ENCODE measurements around the gene TBCD.

Gene TBCD

DNA sequence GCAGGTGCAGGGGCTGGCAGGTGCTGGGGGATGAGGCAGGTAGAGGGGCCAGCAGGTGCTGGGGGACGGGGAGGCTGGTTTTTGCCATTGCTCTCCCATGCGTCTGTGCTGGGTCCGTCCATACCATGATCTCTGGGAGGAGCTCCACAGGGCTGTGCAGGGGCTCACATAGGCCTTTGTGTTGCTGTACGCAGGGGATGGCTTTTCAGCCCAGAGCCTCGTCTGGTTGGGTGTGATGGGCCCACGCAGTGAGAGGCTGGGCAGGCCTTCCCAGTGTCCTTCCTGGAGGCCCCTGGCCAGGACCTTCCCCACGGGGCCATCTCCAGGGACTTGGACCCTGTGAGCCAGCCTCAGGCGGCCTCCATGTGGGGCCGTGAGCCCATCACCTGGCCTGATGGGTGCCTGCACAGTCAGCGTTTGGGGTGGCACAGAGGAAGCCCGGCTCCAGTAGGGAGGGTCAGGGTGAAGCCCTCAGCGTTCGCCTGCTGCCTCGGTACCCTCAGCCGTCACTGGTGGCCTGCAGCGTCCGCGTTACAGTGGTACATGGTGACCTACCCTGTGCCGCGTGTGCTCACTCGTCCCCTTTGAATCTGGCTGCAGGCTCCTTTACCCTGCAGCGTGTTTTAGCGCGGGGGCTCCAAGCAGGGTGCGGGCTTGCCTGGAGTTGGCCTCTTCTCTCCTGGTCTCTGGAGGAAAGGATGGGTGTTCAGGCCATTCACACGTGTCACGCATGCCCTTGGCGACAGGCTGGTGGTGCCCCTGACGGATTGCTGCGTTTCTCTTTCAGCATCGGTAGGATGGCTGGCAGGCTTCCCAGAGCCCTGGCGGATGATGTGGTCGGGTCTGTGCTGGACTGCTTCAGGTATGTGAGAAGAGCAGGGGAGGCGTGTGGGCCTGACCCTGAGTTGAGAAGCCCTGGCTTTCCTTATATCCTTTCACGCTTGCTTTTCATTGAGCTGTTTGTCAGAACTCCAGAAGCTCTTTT, 57.3 kb downstream of the TBCD start:
- DNase-seq (ENCODE audit: low read depth in 2 of 2), result no peak

DNA sequence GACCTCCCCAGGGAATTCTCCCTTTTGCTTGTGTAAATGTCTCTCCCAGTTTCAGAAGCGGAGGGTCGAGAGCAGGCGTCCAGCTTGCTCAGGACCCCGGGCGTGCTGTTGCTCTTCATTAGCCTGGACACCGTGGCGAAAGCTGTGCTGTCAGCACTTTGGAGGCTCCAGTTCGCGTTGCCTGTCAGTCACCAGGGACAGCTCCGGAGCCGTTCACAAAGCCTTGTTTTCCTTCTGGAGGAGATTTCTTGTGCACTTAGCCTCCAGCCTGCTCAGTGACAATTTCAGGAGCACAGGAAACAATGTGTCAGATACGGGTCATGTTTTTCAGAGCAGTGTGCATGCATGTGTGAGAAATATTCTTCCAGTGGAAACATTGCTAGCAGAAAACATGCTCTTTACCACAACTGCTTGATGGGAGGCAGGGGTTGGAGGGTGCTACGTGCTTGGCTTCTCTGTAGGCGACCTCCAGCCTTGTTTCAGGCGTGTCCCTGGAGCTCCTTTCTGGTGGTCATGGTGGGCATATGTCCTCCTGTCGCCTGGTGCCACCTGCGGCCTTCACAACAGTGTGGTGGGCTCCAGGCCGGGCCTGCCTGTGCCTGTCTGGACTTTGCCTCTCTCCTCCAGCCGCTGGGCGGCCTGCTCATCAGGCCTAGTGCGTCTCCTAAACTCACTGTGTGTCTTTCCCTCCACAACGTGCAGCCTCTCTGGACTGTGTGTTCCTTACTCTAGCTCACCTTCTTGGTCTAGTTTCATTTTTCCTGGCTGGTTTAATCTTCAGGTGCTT, 59.0 kb downstream of the TBCD start:
- no peak for DNase-seq (ENCODE audit: low read depth in 2 of 2)

DNA sequence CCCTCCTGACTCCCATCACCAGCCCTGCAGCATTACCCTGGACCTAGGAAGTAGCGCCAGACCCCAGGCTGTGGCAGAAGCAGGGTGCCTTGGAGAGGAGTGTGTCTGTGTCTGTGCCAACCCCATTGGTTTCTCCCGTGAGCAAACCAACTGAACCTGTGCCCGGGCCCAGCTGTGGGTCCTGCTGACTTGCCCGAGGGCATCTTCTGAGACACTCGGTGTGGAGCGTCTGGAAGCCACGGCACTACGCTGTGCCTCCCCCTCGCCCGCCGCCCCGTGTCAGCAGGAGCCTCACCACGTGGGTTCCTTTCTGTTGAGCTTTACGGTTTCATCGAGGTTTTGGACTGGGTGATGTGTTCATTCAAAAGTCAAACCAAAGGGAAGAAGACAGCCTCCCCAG, 60.2 kb downstream of the TBCD start:
- no peak for DNase-seq (ENCODE audit: low read depth in 2 of 2)

GRCh38 chr17:82812601-82813000, 60.7 kb downstream of the TBCD start:
- no peak for DNase-seq (ENCODE audit: low read depth in 2 of 2)

- no peak for DNase-seq (ENCODE audit: low read depth in 2 of 2)
Measured at GRCh38 chr17:82813299-82814051, 61.6 kb downstream of the TBCD start.

- DNase-seq (ENCODE audit: low read depth in 2 of 2), result no peak
Measured at GRCh38 chr17:82814834-82815233, 63.0 kb downstream of the TBCD start.

DNA sequence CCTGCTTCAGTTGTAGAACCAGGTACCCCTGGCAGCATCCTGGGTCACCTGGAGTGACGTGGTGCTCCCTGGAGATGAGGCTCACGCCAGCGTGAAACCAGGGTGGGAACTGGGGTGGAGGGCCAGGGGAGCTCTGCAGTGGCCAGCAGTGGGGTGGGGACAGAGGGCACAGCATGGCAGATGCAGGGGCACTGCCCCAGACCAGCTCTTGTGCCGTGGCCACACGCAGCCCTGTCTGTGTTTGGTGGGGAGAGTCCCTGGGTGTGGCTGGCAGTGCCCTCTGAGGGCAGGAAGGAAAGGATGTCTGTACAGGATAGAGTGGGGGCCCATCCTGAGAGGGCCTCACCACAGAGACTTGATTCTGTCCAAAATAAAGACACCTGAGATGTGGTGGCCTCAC, 63.5 kb downstream of the TBCD start:
- no peak for DNase-seq (ENCODE audit: low read depth in 2 of 2)

- no peak for DNase-seq (ENCODE audit: low read depth in 2 of 2)
Measured at GRCh38 chr17:82815790-82816305, 64.0 kb downstream of the TBCD start.

DNA sequence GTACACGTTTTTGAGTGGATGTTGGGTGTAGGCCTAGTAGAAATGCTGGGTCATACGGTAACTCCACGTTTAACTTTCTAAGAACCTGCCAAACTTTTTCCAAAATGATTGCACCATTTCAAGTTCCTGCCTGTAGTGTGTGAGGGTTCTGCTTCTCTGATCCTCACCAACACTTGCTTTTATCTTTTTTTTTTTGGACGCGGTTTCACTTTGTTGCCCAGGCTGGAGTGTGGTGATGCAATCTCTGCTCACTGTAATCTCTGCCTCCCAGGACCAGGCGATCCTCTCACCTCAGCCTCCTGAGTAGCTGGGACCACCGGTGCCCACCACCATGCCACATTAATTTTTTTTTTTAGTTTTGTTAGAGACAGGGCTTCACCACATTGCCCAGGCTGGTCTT, 64.5 kb downstream of the TBCD start:
- no peak for DNase-seq (ENCODE audit: low read depth in 2 of 2)

DNA sequence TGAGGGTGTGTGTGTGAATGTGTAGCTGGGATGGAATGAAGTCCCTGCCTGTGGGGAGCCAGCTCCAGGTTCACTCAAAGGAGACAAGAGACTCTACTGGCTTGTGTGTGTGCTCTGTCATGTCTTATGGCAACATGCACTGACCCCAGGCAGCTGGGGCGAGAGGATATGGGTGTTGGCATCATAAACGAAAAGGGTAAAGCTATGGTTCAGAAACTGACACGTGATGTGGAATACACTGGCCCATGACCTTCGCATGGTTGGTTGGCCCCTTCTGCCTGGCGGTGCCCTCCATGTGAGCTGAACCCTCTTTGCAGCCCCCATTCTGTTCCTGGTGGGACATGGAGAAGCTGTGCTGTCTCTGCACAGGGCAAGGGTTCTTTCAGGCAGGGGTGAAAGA, 66.1 kb downstream of the TBCD start:
- no peak for DNase-seq (ENCODE audit: low read depth in 2 of 2)

GRCh38 chr17:82820278-82821251, 68.7 kb downstream of the TBCD start:
- DNase-seq (ENCODE audit: low read depth in 2 of 2), result no peak

DNA sequence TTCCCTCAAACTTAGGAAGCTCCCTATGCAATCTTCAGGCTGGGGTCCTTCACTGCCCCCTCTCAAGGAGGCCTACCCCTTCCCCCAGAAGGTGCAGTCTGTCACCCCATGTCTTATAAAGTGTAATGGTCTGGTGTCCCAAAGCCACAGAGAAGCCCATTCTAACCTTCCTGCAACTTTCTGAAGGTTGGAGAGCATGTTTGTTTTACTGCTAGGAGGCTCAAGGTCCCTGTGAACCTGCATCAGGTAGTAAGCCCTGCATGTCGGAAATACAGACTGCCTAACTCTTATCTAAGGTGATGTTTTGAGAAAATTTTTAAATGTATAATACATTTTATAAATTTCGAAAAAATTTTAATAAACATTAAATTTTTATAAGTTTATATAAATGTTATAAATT, 69.7 kb downstream of the TBCD start:
- no peak for DNase-seq (ENCODE audit: low read depth in 2 of 2)

GRCh38 chr17:82822281-82822680, 70.4 kb downstream of the TBCD start:
- no peak for DNase-seq (ENCODE audit: low read depth in 2 of 2)

DNA sequence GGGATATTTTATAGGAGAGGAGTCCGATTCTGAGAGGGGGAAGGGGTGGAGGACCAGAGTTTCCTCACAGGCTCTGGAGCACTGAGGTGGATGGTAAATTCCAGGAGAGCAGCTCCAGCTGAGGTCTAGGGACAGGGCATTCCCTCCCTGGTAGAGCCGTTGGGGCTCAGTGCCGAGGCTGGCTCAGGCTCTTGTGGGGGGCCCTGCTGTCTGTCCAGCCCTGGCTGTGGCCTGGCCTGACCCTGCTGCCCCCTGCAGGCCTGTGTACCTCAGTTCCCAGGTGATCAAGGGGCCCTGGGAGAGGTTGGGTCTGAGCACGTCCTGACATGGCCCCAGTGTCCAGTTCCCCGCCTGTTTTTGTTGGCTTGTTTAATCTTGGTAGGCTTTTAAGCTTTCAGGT, 71.1 kb downstream of the TBCD start:
- DNase-seq (ENCODE audit: low read depth in 2 of 2), result no peak

DNA sequence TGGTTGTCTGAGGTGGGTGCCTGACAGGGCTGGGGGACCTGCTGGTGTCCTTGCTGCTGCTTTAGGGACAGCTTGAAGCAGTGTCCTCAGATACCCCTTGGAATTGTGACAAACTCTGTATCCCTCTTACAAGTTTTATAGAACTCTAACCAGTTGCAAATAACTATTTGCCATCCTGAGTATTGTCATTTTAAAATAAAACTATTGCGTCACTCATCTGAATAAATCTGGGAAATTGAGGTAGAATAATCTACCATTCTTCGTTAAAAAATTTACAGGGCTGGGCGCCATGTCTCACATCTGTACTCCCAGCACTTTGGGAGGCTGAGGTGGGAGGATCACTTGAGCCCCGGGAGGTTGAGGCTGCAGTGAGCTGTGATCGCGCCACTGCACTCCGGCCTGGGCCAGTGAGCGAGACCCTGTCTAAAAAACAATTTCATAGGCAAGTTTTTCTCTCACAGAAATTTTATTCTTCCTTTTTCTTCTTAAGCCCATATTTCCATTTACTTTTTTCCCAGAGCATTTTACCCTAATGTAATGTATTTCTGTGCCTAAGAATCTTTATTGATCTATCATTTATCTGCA, 73.8 kb downstream of the TBCD start:
- DNase-seq (ENCODE audit: low read depth in 2 of 2), result no peak

GRCh38 chr17:82826211-82826610, 74.3 kb downstream of the TBCD start:
- DNase-seq (ENCODE audit: low read depth in 2 of 2), result no peak

DNA sequence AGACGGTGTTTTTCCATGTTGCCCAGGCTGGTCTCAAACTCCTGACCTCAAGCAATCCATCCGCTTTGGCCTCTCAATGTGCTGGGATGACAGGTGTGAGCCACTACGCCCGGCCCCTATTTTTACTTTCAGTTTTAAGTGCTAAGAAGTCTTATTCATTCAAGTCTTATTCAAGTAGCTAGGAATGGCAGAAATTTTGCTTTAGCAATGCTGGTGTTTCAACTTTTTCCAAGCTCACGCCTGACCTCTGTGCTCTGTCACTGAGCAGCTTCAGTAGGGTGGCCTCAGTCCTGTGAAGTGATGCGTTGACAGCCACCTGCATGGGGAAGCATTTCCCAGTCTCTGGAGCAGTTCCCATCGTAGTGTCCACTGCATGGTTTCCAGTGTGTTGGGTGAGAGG, 75.1 kb downstream of the TBCD start:
- DNase-seq (ENCODE audit: low read depth in 2 of 2), result no peak

DNA sequence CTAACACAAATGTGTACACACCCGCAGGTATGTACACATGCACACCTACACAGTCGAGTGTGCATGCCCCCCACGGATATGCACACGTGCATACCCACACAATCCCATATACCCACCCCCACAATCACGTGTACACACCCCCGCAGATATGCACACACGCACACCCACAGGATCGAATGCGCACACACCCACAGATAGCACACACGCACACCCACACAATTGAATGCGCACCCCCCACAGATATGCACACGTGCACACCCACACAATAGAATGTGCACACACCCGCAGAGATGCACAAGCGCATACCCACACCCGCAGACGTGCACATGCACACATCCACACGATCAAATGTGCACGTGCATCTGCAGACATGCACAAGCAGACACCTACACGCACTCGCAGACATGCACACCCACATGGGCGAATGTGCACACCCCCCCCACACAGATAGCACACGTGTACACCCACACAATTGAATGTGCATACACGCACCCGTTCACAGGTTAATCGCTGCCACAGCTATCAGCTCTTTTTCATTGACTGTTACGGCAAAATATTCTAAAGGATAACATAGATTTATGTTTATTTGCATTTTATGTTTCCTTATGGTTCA, 77.1 kb downstream of the TBCD start:
- no peak for DNase-seq (ENCODE audit: low read depth in 2 of 2)

DNA sequence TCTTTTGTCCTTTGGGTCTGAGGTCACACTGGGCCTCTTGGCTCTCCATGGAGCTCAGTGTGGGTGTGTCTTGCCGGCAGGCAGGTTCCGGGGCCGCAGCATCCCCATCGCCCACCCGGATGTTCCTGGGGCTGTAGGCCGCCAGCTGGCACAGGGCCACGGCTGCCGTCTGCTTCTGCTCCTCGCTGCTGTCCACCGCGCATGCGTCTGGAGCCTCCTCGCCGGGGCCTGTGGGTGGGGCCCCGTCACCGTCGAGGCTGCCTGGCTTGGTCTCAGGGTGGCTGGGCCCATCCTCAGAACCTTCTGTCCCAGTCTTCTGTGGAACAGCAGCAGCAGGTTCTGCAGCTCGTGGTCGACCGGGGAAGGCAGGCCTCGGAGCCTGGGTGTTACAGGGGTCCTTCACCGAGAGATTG, 78.4 kb downstream of the TBCD start:
- DNase-seq (ENCODE audit: low read depth in 2 of 2), result no peak

Measured in activated CD8-positive, alpha-beta memory T cell treated with anti-CD3 and anti-CD28 coated beads for 4 hours (primary cell).